HG03060 (cell line): ENCODE measurements around the gene XPC.

ENCODE experiments used
- ATAC-seq: cut with Tn5 transposase; IDR thresholded peaks from one replicate; pipeline ENCODE4 v1.9.1; 2021; ENCODE audit warnings: low read depth, moderate number of reproducible peaks; ENCODE audit not compliant: unreplicated experiment

Gene XPC

DNA sequence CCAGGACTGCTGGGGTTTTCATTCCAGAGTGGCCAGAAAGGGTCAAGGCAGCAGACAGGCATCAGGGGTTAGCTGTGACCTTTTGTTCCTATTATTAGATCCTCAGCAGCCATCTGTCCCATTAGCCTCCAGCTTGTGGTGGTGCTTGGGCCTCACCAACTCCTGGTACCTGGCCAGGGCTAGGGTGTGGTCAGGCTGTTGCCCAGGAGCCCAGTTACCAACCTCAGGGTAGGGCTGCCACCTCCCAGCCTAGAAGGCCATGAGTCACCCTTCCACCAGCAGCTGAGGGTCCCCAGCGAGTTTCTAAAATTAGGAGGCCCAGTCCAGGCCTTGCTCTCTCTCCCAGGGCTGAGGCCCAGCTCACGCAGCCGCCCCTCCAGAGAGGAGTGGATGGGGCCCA lies 41.4 kb downstream of the XPC start:
- no peak for ATAC-seq

DNA sequence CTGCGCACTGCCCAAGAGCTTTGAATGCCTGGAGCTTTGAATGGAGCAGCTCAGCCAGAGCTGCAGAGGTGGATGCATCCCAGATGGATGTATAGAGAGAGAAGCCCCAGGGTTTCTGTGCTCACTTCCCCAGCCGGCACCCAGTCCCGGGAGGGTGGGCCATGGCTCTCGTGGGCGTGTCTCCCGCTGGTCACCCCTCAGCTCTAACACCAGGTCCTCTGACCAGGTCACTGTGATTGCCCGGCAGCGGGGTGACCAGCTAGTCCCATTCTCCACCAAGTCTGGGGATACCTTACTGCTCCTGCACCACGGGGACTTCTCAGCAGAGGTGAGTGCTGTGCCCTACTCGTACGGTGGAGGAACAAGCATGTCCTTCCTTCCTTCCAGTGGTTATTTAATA lies 42.8 kb downstream of the XPC start:
- no peak for ATAC-seq

DNA sequence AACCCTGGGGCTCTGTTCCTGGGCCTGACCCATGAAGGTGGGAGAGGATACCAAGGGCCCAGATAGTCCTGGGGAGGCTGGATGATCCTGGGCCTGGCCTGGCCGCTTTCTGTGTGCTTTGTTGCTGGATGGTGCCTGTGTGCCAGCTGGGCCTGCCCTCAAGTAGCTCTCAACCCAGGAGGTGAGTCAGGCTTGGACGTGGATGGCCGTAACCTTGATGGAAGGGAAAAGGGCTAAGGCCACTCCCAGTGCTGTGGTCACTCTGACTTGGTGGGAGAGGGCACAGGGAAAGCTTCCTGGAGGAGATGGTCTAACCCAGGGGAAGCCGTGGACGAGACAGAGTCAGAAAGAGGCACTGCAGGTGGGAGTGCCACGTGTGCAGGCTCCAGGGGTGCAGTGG lies 44.1 kb downstream of the XPC start:
- ATAC-seq: no peak

DNA sequence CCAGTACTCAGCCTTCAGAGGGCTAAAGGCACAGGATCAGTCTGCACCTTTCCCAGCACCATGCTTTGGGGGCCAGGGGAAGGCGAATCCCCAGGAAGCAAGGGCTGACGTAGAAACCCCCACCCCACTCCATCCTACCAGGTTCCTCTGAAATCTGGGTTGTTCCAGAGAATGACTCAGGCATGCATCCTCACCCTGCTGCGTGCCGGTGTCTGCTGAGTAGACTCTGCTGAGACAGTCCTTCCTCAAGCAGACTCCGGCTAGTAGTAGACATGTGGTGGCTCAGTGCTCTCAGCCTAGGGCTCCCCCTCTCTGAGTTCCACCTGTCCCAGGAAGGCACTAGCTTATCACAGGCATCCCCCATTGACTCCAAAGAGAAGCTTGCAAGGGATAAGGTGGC lies 44.5 kb downstream of the XPC start:
- no peak for ATAC-seq

DNA sequence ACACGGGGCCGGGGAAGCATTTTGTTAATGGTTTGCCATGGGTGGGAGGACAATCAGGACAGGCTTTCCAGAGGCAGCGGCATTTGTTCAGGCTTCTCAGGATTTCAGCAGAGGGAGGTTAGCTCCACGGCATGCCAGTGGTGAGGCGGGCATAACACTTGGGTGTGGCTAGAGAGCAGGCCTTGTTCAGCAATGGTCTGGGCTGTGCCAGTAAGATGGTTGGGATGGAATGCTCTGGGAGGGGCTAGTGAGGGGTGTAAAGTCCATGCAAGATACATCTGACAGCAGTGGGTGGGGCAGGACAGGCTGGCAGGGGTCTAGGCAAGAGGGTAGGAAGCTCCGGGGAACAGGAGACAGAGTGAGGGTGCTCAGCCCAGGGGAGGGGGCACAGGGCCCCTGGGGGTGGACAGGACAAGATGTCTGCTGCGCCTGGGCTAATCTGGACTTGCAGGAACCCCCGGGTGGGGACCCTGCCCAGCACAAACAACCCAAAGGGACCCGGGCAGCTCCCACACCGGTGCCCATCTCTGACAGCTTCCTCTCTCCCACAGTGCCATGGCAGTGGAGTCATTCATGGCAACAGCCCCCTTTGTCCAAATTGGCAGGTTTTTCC lies 45.1 kb downstream of the XPC start:
- no peak for ATAC-seq

DNA sequence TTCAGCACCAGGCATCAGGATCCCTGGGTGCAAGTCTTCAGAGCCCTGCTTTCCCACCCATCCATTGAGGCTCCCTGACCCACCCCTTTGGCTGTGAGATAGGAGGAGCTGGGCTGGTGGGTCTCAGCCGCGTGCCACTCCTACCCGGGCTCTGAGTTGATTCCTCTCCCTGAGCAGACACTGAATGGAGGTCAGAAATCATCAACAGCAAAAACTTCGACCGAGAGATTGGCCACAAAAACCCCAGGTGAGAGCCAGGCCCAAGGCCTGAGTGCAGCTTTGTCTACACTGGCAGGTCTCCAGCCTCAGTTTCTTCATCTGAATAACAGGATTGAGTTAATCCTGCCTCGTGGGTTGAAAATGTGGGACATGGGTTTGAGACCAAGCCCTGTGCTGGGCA lies 45.7 kb downstream of the XPC start:
- ATAC-seq: no peak

DNA sequence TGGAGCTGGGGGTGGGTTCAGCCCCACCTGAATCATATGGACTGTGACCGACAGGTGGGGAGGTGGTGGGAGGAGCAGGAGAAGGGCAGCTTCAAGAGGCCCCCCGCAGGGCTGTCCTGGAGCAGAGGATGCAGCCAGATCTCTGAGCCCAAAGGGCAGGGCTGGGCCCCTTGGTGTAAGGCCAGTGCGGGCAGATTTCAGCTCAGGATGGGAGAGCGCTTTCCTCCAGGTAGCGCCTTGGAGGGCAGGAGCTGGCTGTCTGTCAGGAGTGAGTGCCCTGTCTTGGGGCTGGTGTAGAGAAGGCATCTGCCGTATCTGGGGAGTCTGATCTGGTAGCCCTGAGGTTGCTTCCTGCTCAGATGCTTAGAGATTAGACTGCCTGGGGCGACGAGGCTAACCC lies 46.3 kb downstream of the XPC start:
- ATAC-seq: no peak

DNA sequence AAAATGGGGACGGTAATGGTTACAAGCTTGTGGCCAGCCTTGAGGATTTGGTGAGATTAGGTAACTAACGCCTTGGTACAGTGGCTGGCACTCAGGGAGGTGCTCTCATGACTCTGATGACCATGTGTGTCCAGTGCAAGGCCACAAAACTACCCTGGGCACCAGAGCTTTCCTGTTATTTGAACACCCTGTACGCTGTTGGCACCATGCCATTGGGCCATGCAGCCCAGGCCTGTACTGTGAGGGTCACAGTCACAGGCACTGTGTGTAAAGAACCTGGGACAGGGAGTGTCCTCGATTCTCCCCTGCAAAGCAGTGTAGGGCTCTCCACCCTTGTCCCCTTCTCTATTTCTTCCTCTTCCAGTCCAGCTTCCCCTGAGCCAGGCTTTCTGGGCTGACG lies 47.3 kb downstream of the XPC start:
- no peak for ATAC-seq

DNA sequence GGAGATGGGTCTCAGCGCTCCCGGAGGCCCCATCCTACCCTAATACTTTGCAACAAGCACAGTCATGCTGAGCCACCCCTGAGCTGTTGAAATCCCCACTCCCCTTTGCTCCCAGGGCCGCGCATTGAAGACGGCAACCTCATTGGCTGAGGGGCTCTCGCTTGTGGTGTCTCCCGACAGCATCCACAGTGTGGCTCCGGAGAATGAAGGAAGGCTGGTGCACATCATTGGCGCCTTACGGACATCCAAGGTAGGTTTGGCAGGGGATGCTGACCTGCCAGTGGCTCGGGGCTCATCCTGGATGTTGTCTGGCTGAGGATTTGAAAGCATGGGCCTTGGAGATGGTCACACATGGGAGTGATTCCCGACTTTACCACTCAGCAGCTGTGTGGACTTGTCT lies 47.7 kb downstream of the XPC start:
- no peak for ATAC-seq

DNA sequence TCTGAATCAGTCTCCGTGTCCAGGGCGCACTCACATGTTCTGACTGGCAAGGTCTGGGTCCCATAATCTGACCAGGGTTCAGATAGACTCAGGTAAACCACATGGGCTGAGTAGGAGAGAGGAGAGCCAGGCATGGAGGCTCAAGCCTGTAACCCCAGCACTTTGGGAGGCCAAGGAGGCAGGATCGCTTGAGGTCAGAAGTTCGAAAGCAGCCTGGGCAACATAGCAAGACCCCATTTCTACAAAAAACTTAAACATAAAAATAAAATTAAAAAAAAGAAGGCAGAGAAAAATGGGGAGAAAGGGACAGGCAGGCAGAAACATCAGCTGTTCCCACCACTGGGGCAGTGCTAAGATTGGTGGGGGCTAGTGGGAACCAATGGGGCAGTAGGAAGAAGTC lies 48.2 kb downstream of the XPC start:
- ATAC-seq: no peak

DNA sequence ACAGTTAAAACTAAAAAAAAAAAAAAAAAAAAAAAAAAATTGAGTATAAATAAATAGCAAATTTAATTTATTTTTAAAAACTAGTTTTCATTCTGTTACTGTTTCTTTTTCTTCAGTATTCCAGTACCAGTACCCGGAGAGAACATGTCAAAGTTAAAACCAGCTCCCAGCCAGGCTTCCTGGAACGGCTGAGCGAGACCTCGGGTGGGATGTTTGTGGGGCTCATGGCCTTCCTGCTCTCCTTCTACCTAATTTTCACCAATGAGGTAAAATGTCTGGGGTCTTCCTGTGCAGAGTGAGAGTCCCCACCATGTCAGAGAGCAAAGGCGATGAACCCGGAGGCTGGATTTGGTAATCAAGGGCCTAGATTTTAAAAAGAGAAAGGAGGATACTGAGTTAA lies 49.1 kb downstream of the XPC start:
- ATAC-seq: no peak

DNA sequence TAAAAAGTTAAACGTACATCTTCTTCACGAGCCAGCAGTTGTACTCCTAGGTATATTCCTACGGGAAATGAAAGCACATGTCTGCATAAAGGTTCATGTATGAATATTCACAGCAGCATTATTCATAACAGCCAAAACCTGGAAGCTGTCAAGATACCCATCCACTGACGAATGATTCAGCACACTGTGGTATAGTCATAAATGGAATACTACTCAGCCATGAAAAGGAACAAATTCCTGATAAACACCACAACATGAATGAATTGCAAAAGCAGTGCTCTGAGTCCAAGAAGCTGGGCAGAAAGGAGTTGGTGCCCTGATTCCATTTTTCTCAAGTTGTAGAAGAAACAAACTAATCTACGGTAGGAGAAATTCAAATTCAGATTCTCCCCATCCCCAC lies 49.7 kb downstream of the XPC start:
- no peak for ATAC-seq

DNA sequence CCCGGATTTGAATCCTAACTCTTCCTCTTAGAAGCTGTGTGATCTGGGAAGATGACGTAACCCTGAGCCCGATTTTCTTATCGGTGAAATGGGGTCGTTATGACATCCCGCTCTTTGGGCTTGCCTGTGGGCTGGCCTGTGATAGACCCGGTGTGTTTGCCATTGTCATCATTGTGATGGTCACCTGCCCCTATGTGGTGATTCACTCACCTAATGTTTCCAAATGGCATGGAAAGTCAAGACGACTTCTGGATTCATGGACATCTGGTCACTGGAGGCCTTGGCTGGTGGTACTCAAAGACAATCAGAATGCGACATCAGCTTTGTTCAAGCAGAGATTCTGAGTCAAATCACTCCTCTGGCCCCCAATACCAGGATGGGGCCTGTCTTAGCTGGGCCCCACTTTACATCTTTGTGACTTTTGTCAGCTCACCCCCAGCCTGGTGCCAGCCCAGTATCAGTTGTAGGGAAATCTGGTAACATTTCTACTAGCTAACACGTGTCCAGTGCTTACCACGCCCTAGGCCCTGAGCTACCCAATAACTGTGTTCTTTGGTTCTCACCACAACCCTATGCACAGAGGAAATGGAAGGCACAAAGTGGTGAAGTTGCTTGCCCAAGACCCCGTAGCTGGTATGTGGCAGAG lies 50.8 kb downstream of the XPC start:
- ATAC-seq: no peak

DNA sequence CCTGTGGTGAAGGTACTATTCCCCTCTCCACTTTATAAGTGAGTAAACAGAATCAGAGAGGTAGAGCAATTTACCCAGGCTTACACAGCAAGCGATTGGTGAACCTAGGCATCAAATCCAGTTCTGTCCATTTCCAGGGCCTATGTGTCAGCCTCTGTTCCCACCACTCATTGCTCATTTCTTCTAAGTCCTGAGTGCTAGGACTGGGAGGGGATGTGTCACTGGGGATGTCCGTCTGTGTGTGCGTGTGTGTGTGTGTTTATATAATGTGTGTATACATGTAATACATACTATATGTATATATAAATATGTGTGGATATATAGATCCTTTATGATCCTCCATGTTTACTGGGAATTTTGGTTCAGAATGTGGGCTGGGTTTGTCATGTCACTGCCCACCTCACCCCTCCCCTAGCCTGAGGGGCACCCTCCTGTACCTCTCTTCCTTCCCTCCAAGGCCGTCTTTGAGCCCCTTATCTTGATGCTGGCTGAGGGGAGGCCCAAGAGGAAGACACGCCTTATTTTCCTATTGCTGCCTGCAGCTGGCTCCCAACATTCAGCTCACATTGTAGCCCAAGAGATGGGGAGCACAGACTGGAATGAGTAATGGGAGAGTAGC lies 51.4 kb downstream of the XPC start:
- ATAC-seq: no peak

DNA sequence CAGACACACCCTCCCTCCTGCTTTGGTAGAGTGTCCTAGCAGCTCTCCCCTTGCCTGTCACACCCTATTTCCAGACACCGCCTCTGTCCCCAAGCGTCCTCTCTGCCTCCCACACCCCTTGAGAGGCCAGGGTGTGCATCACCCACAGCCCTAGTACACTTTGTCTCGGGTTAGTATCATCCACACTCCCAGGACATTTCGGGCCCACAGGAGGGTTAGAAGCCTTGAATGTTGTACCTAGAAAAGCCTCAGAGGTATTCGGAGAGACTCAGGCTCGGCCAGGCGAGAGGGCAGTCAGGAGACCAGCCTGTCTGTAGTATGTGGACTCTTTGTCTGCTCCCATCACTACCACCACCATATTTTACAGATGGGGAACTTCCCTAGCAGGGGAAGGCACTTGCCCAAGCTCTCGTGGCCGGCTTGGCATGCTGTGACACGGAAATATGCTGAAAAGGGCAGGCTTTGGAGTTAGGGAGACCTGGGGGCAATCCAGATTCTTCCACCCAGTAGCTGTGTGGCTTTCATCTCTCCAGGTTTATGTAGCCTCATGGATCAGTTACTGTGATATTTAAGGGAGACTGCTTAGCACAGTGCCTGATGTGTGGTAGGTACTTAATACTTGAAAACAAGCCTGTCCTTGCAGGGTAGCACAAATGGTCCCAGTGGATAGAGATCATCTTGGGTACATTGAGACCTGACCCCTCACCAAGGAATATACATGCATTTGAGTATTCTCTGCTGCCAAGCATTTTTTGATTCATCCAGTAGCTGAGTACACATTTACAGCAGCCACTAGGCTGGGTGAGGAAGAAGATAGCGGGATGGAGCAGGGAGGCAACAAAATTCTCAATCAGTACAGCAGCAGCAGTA lies 52.1 kb downstream of the XPC start:
- ATAC-seq: no peak

DNA sequence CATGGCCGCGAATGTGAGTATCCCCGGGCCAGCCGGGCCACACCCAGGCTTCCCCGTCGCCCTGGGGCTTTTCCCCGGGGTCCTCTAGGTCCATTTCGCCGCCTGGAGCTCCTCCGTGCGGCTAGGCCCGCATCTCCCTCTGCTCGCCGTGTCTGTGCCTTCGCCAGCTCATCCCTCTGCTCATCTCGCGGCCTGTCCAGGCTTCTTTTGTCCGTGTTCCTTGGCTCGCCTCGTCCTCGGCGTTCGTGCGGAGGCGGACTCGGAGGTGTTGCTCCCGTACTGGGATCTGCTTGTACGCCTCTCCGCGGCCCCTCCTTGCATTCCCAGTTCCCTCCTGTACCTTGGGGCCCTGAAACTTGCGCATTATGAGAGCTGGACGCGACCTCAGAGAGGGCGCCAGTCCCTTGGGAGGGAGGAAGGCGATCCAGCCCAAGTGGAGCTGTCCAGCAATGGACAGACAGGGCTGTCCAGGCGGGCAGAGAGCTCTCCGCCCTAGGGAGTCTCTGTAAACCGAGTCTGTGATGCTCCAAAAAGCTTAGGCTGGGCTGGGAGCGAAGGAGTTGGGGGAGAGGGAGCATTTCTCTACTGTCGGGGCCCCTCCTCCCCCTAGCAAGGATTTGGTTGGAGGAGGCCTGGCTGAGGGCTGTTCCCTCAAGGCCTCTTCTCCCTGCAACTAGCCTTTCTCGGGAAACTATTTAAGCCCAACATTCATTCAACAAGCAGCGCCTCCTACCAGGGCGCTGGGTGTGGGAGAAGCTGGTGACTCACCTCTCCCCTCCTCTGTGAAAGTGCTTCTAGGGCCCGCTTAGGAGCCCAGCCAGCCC lies 53.0 kb downstream of the XPC start:
- ATAC-seq: no peak

DNA sequence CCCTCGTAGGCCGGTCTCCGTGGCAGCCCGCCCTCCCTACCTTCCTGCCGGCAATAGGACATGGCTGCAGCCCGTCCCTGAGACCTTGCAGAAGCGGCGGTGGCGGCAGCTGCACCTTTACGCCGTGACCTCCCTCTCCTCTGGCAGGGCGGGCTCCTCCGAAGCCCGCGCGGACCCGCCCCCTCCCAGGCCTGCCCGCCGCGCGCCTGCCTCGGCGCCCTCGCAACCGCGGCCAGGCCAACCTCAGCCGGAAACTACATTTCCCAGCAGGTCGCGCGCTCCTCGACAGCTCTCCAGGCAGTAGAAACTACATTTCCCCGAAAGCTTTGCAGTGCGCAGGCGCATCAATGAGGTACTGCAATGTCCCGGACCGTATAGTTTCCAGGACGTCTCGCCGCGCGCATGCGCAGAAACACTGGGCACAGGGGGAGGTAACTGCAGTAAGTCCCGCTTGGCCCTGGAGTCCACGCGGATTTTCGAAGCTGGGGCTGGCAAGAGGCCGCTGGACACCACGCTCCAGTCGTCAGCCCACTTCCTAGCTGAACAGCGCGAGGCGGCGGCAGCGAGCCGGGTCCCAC lies 53.7 kb downstream of the XPC start, which contains the start of the genes CHCHD4 and TMEM43:
TSS of gene CHCHD4 (minus strand) at position 256 of the 578 bp plus-strand sequence. CDS start at position 62, 194 bp downstream.
TSS of gene TMEM43 (plus strand) at position 438 of the 578 bp plus-strand sequence. CDS start 142 bp downstream, outside the sequence.
- peak; percentile 86 for ATAC-seq

DNA sequence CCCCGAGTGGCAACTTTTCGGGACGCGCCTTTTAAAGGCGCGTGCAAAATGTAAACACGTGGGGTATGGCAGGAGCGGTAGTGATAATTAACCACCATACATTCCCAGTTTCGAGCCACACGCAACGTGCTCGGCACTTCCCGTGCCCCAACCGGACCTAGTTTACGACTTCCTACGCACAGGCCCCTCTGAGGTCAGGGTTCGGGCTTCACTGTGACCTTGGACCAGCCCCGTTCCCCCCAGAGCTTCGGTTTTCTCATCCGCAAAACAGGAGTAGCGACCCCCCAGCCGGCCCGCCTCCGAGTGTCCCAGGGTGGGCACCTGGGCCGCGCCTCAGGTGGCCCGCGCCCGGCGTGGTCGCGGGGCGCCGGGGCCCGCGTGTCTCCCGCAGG lies 54.2 kb downstream of the XPC start:
- ATAC-seq: peak; percentile 20

DNA sequence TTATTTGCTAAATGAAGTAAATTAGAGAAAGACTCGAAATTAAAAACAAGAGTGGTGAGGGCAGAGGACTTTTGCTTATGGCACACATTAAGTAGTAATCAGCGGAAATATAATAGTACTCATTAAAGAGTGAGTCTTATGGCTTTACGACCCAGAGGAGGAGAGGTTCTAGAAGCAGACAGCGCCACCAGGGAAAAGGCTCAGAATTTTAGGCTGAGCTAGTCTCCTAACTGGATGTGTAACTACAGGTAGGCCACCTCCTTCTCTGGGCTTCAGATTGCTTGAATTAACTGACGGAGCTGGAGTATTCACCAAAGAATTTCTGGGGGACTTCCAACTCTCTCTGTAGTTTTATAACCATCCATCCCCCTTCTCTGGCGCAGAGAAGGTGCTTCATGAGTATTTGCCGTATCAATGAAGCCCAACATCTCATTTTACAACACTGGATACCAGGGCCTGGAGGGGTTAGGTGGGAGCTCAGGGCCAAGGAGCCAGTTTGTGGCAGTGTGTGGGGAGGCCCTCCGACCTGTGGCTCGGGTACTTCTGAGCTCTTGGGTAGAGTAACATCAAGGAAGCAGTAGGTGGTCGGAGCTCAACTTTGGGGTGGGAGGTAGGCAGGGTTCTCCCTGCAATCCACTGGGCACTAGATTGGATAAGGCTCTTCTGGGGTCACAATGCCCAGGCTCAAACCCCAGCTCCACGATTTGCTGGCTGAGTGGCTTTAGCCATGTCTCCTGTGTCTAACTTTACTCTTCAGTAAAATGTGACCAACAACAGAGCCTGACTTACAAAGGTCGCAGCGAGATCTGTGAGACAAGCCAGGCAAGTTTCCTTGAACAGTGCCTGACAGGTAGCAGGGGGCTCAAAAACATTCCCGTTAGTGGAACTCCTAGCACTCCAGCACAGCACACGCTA lies 54.8 kb downstream of the XPC start:
- ATAC-seq: no peak
